B cell (primary cell): ENCODE measurements around the gene BNIP5. TPM values are rescaled to one million over a fixed set of nuclear protein-coding genes. Genes with fewer than 3 reads are reported as not detected.

Source experiments
- ATAC-seq: fragments of 200-7000 bp; cut with Tn5 transposase; one replicate; pipeline ENCODE4 v1.10.0; 2021; ENCODE audit warnings: low read depth, mild to moderate bottlenecking, moderate number of reproducible peaks, moderate library complexity
- CTCF ChIA-PET: fragments of 350-600 bp; sonication (Branson Sonifier 250); formaldehyde crosslinking; loops from one replicate; lab custom pipeline; 2021; ENCODE audit warnings: antibody characterized with exemption, inconsistent platforms; lab: Charles Lee
- POLR2A ChIA-PET: fragments of 350-600 bp; sonication (Branson Sonifier 250); formaldehyde crosslinking; loops from one replicate; lab custom pipeline; 2021; ENCODE audit warnings: antibody characterized with exemption; lab: Charles Lee
- DNase-seq: peaks from one replicate; pipeline ENCODE4 v3.0.0; 2013
- H2AFZ ChIP-seq: 2 replicates; pipeline ENCODE4 v1.6.1; 2012; ENCODE audit warnings: mild to moderate bottlenecking, low read depth, low read length; ENCODE audit not compliant: insufficient read depth, poor library complexity, severe bottlenecking
- H3K27ac ChIP-seq, 2 donors: 1 replicate in 1 of 2; 2 replicates in 1 of 2; pipeline ENCODE4 v1.5.1; 2012 to 2013; ENCODE audit warnings: low read length in 2 of 2, mild to moderate bottlenecking in 2 of 2, moderate library complexity in 1 of 2
- H3K27me3 ChIP-seq, 4 experiments: fragments of 200-600 bp in 1 of 4; sonication (generic) in 1 of 4; replicated peaks in 1 of 4; 1 replicate in 2 of 4; 2 replicates in 2 of 4; pipeline versions ENCODE4 v1.6.1 to v1.7.0; 2013 to 2016; ENCODE audit warnings: low read length in 3 of 4, mild to moderate bottlenecking in 2 of 4, mixed read lengths in 1 of 4, moderate library complexity in 1 of 4; ENCODE audit not compliant: insufficient read depth in 4 of 4, control insufficient read depth in 3 of 4; ENCODE audit errors: control extremely low read depth in 1 of 4
- H3K36me3 ChIP-seq, 2 experiments: replicated peaks in 1 of 2; 1 replicate in 1 of 2; 2 replicates in 1 of 2; pipeline versions ENCODE4 v1.6.1 to v1.7.1; 2013; ENCODE audit warnings: low read length in 1 of 2; ENCODE audit not compliant: insufficient read depth in 2 of 2, control insufficient read depth in 1 of 2; ENCODE audit errors: control extremely low read depth in 1 of 2, extremely low read depth in 1 of 2
- H3K4me1 ChIP-seq, 2 donors: fragments of 200-600 bp in 1 of 2; sonication (generic) in 1 of 2; 1 replicate in 1 of 2; 2 replicates in 1 of 2; pipeline versions ENCODE4 v1.5.1 to v1.6.1; 2013 to 2017; ENCODE audit warnings: low read length in 2 of 2; ENCODE audit not compliant: control insufficient read depth in 2 of 2, insufficient read depth in 2 of 2
- H3K4me2 ChIP-seq: replicated peaks from 2 replicates; pipeline ENCODE3; 2012; ENCODE audit warnings: mild to moderate bottlenecking, low read depth, low read length; ENCODE audit not compliant: poor library complexity, severe bottlenecking
- H3K4me3 ChIP-seq, 5 experiments: fragments of 200-600 bp in 1 of 5; sonication (generic) in 1 of 5; 1 replicate in 3 of 5; 2 replicates in 2 of 5; pipeline versions ENCODE4 v1.5.1 to v1.7.0; 2011 to 2016; ENCODE audit warnings: low read length in 4 of 5, mild to moderate bottlenecking in 4 of 5, low read depth in 2 of 5, control low read depth in 1 of 5, moderate library complexity in 1 of 5; ENCODE audit not compliant: insufficient read depth in 1 of 5; ENCODE audit errors: control extremely low read depth in 1 of 5, extremely low read depth in 1 of 5
- H3K79me2 ChIP-seq: fragments of 200-600 bp; sonication (generic); one replicate; pipeline ENCODE4 v1.6.0; 2016; ENCODE audit warnings: low read length; ENCODE audit not compliant: control insufficient read depth, insufficient read depth
- H3K9ac ChIP-seq: fragments of 200-600 bp; sonication (generic); 2 replicates; pipeline ENCODE4 v1.6.1; 2017; ENCODE audit warnings: mild to moderate bottlenecking, low read length, moderate library complexity
- H3K9me3 ChIP-seq, 3 donors: one replicate each; pipeline versions ENCODE4 v1.6.1 to v1.7.1; 2013; ENCODE audit warnings: low read length in 2 of 3; ENCODE audit not compliant: control insufficient read depth in 2 of 3, insufficient read depth in 1 of 3; ENCODE audit errors: control extremely low read depth in 1 of 3
- H4K20me1 ChIP-seq: 2 replicates; pipeline ENCODE4 v1.6.0; 2012; ENCODE audit warnings: mild to moderate bottlenecking, low read length; ENCODE audit not compliant: insufficient read depth, control insufficient read depth, poor library complexity, severe bottlenecking
- H3K27ac Mint-ChIP-seq: one replicate; pipeline ENCODE4 v1.8.0; 2021; ENCODE audit warnings: mixed read lengths
- H3K27me3 Mint-ChIP-seq: one replicate; pipeline ENCODE4 v1.8.0; 2021; ENCODE audit warnings: mixed read lengths
- H3K4me1 Mint-ChIP-seq: one replicate; pipeline ENCODE4 v1.8.0; 2021; ENCODE audit warnings: mixed read lengths
- H3K4me3 Mint-ChIP-seq: one replicate; pipeline ENCODE4 v1.8.0; 2021; ENCODE audit warnings: mixed read lengths
- H3K9me3 Mint-ChIP-seq: one replicate; pipeline ENCODE4 v1.8.0; 2022; ENCODE audit warnings: mixed read lengths; ENCODE audit not compliant: insufficient read depth
- EZH2 ChIP-seq: IDR thresholded peaks from 2 replicates; pipeline ENCODE4 v1.6.1; 2012; ENCODE audit warnings: borderline replicate concordance, low read depth, mild to moderate bottlenecking, moderate library complexity, low read length; ENCODE audit not compliant: insufficient read depth, poor library complexity, severe bottlenecking
- WGBS: methylation state at CpG from one replicate; pipeline ENCODE4 v1.1.5; 2013; ENCODE audit warnings: missing lambda C conversion rate; ENCODE audit not compliant: insufficient coverage; 5-methylcytosine and 5-hydroxymethylcytosine counted together
- intact Hi-C: fragments of 100-400 bp; cut with micrococcal nuclease; formaldehyde crosslinking; loops from one replicate; pipeline ENCODE4 v1.10.0; 2022
- polyA plus RNA-seq: library from polyadenylated mRNA; depleted of rRNA; stranded (reverse); fragments of >200 nt; gene quantifications from 2 replicates; pipeline ENCODE4 v1.2.3, GENCODE V29; 2012
- total RNA-seq, 2 donors: library from RNA; stranded (reverse); fragments of 120-200 nt in 1 of 2; gene quantifications; 1 replicate in 1 of 2; 2 replicates in 1 of 2; pipeline versions ENCODE4 v1.2.3 to v1.2.4, GENCODE V29; 2013 to 2022
- TF ChIP-seq, protein P1 (sequence below): fragments of 200-600 bp; IDR thresholded peaks from one replicate; pipeline ENCODE4 v1.8.0; 2022; ENCODE audit warnings: antibody characterized with exemption, mild to moderate bottlenecking

The BNIP5 gene
- total and polyA plus RNA-seq, 2 donors (not counting 1 experiment from before 2014, with no cell fraction given) = 0.06 to 0.10 TPM

DNA sequence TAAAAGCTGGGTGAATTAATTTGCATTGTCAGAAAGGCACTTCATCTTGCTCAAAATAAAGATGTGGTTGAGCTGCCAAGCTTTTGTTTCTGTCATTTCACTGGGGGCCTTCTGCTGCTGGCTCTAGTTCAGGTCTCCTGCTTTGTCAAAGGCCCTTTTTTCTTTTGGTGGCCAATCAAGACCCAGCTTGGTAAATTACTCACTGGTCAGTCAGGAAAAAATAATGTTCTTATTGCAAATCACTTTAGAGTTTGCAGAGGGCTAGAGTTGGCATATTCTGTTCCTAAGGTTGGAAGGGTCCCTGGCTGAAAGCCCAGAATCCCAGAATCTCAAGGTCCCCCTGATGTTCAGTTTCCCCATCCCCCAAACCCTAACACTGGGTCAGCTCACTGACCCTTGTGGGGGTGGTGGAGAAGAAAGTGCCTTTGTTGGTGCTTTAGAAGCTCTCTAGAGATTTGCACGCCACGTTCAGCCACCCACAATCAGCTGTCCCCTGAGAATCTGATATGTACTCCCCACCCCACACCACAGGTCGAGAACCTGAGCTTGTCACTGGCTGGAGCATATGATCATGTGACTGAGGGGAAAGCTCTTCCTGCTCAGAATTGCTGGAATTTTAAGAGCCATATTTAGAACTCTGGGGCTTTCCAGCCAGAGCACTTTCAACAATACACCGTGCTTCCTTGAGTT, 21.7 kb upstream of the BNIP5 start:
- Histone ChIP-seq H3K27me3 (no peaks in the 10 kb centered on the region), H3K9me3 (no peaks in the 10 kb centered on the region), H3K4me1 (peaks cover 16 to 22% of the 10 kb centered on the region in 2 donors), H3K27ac (no peak overlapping the region), H3K9ac (peak overlapping the region; percentile 3), H3K4me3 (no peak overlapping the region), H3K4me2 (peak overlapping the region; percentile 20), H3K79me2 (no peaks in the 10 kb centered on the region), H2AFZ (peak overlapping the region; percentile 34), H4K20me1 (no peaks in the 10 kb centered on the region), H3K36me3 (no peaks in the 10 kb centered on the region)
- CTCF ChIA-PET = interaction anchor here (0.7 to 15.7 kb wide), 9 partner anchors 9 to 331 kb away, joined by 3 to 149 read pairs (median 8); partner anchors contain the start of gene MAPK14
- POLR2A ChIA-PET = no interaction called here
- Mint-ChIP-seq H3K9me3 (no peaks in the 10 kb centered on the region), H3K27me3 (no peaks in the 10 kb centered on the region), H3K27ac (no peak overlapping the region), H3K4me3 (no peak overlapping the region), H3K4me1 (peaks cover 22% of the 10 kb centered on the region)
- DNase-seq = no peak
- 60% methylated on average over 1 of the region's 4 CpGs for WGBS
- intact Hi-C loops = no loop called here
- ATAC-seq = peak; percentile 31
- TF ChIP-seq EZH2 = no peak
- TF ChIP-seq, protein P1, sequence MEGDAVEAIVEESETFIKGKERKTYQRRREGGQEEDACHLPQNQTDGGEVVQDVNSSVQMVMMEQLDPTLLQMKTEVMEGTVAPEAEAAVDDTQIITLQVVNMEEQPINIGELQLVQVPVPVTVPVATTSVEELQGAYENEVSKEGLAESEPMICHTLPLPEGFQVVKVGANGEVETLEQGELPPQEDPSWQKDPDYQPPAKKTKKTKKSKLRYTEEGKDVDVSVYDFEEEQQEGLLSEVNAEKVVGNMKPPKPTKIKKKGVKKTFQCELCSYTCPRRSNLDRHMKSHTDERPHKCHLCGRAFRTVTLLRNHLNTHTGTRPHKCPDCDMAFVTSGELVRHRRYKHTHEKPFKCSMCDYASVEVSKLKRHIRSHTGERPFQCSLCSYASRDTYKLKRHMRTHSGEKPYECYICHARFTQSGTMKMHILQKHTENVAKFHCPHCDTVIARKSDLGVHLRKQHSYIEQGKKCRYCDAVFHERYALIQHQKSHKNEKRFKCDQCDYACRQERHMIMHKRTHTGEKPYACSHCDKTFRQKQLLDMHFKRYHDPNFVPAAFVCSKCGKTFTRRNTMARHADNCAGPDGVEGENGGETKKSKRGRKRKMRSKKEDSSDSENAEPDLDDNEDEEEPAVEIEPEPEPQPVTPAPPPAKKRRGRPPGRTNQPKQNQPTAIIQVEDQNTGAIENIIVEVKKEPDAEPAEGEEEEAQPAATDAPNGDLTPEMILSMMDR = no peak

DNA sequence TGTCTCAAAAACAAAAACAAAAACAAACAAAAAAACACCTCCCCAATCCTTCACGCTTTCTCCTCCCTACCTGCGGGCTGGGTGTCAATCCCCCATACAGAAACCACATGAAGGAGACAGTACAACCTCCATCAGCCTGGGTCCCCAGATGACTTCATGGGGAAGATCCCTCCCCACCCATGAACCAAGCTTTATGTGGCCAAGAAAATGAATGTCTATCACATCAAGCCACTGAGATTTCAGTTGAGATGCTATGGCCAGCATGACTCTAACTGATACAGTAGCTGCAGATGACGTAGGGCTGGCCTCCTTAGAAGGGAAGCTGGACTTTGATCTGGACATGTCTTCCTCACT, 21.2 kb upstream of the BNIP5 start:
- intact Hi-C loops = no loop called here
- Mint-ChIP-seq H3K27ac (no peak overlapping the region), H3K4me3 (no peak overlapping the region), H3K4me1 (peaks cover 22% of the 10 kb centered on the region), H3K27me3 (no peaks in the 10 kb centered on the region), H3K9me3 (peaks cover 2% of the 10 kb centered on the region)
- Histone ChIP-seq H3K36me3 (no peaks in the 10 kb centered on the region), H3K4me3 (no peak overlapping the region), H3K9me3 (no peaks in the 10 kb centered on the region), H2AFZ (no peak overlapping the region), H3K9ac (no peak overlapping the region), H3K4me1 (peaks cover 16 to 22% of the 10 kb centered on the region in 2 donors), H4K20me1 (no peaks in the 10 kb centered on the region), H3K4me2 (no peak overlapping the region), H3K79me2 (no peaks in the 10 kb centered on the region), H3K27me3 (no peaks in the 10 kb centered on the region), H3K27ac (no peak overlapping the region)
- TF ChIP-seq, protein P1 = no peak
- no peak for TF ChIP-seq EZH2
- ChIA-PET CTCF (interaction anchor here (1.5 to 15.7 kb wide), 5 partner anchors 10 to 330 kb away, joined by 3 to 149 read pairs (median 20); partner anchors contain the start of gene MAPK14), POLR2A (no interaction called here)
- WGBS = 82% methylated on average over 3 of the region's 3 CpGs
- ATAC-seq (no peak), DNase-seq (no peak)
